HEK293 (cell line): ENCODE results near the gene RACK1.
A peak's percentile ranks its signal among the peaks of the same experiment; 100 is the strongest.

Experiments used
- CTCF ChIA-PET: fragments of 350-600 bp; formaldehyde crosslinking; extraction: SDS; loops from one replicate; lab custom pipeline; 2021; ENCODE audit warnings: antibody characterized with exemption; lab: Yijun Ruan, JAX
- POLR2A ChIA-PET: fragments of 300-600 bp; formaldehyde crosslinking; extraction: SDS; loops from one replicate; lab custom pipeline; 2020; ENCODE audit warnings: antibody characterized with exemption, inconsistent platforms; lab: Yijun Ruan, JAX
- H3K27ac ChIP-seq: fragments of 200-500 bp; sonication (Bioruptor generic); 2 replicates; pipeline ENCODE4 v1.5.1; 2014; ENCODE audit warnings: low read depth, low read length, control low read depth, inconsistent platforms; ENCODE audit errors: extremely low read depth
- H3K36me3 ChIP-seq, 2 experiments: fragments of 200-500 bp in 1 of 2; sonication (Bioruptor generic) in 1 of 2; 1 replicate in 1 of 2; 2 replicates in 1 of 2; pipeline ENCODE4 v1.5.1; 2014 to 2017; ENCODE audit warnings: inconsistent platforms in 2 of 2, low read length in 2 of 2; ENCODE audit not compliant: control insufficient read depth in 2 of 2, insufficient read depth in 1 of 2
- H3K4me1 ChIP-seq: fragments of 200-500 bp; sonication (Bioruptor generic); 2 replicates; pipeline ENCODE4 v1.5.1; 2014; ENCODE audit warnings: mild to moderate bottlenecking, low read length, inconsistent platforms; ENCODE audit not compliant: control insufficient read depth, insufficient read depth
- H3K4me3 ChIP-seq: 2 replicates; pipeline ENCODE4 v1.5.1; 2011; ENCODE audit warnings: low read depth, mild to moderate bottlenecking, control low read depth, low read length, moderate library complexity
- H3K9me3 ChIP-seq: fragments of 200-500 bp; sonication (Bioruptor generic); 2 replicates; pipeline ENCODE4 v1.5.1; 2014; ENCODE audit warnings: low read depth, low read length, inconsistent platforms; ENCODE audit not compliant: control insufficient read depth, insufficient read depth
- GLIS2 ChIP-seq: fragments of 450-650 bp; formaldehyde crosslinking; IDR thresholded peaks from 2 replicates; pipeline ENCODE4 v1.5.1; 2016; ENCODE audit warnings: missing biosample characterization, missing genetic modification characterization
- OSR2 ChIP-seq: fragments of 450-650 bp; formaldehyde crosslinking; IDR thresholded peaks from 2 replicates; pipeline ENCODE4 v1.5.1; 2016; ENCODE audit warnings: missing biosample characterization, missing genetic modification characterization
- ZFP3 ChIP-seq: fragments of 450-650 bp; formaldehyde crosslinking; IDR thresholded peaks from 2 replicates; pipeline ENCODE4 v1.5.1; 2016; ENCODE audit warnings: low read depth, missing biosample characterization, missing genetic modification characterization
- ZNF140 ChIP-seq: fragments of 450-650 bp; formaldehyde crosslinking; IDR thresholded peaks from 2 replicates; pipeline ENCODE4 v1.5.1; 2016; ENCODE audit warnings: missing biosample characterization, missing genetic modification characterization
- ZNF335 ChIP-seq: fragments of 450-650 bp; formaldehyde crosslinking; conservative IDR thresholded peaks from 2 replicates; pipeline ENCODE4 v1.5.1; 2016; ENCODE audit warnings: missing biosample characterization, missing genetic modification characterization
- ZNF423 ChIP-seq: fragments of 450-650 bp; formaldehyde crosslinking; IDR thresholded peaks from 2 replicates; pipeline ENCODE4 v1.5.1; 2016; ENCODE audit warnings: missing biosample characterization, missing genetic modification characterization
- ZNF664 ChIP-seq: fragments of 450-650 bp; formaldehyde crosslinking; IDR thresholded peaks from 2 replicates; pipeline ENCODE4 v1.5.1; 2016; ENCODE audit warnings: missing biosample characterization, missing genetic modification characterization
- TF ChIP-seq, protein P1 (sequence below): fragments of 450-650 bp; formaldehyde crosslinking; IDR thresholded peaks from 2 replicates; pipeline ENCODE4 v1.5.1; 2017; ENCODE audit warnings: missing biosample characterization, missing genetic modification characterization
- TF ChIP-seq, protein P2 (sequence below): fragments of 450-650 bp; formaldehyde crosslinking; IDR thresholded peaks from 2 replicates; pipeline ENCODE4 v1.5.1; 2016; ENCODE audit warnings: missing biosample characterization, missing genetic modification characterization
- TF ChIP-seq, protein P3 (sequence below): fragments of 450-650 bp; formaldehyde crosslinking; conservative IDR thresholded peaks from 2 replicates; pipeline ENCODE4 v1.5.1; 2016; ENCODE audit warnings: low read depth, missing biosample characterization, missing genetic modification characterization
- TF ChIP-seq, protein P4 (sequence below): fragments of 450-650 bp; formaldehyde crosslinking; IDR thresholded peaks from 2 replicates; pipeline ENCODE4 v1.5.1; 2017; ENCODE audit warnings: missing biosample characterization, missing genetic modification characterization
- TF ChIP-seq, protein P5 (sequence below): fragments of 450-650 bp; formaldehyde crosslinking; IDR thresholded peaks from 2 replicates; pipeline ENCODE4 v1.5.1; 2016; ENCODE audit warnings: missing biosample characterization, missing genetic modification characterization

Gene RACK1

DNA sequence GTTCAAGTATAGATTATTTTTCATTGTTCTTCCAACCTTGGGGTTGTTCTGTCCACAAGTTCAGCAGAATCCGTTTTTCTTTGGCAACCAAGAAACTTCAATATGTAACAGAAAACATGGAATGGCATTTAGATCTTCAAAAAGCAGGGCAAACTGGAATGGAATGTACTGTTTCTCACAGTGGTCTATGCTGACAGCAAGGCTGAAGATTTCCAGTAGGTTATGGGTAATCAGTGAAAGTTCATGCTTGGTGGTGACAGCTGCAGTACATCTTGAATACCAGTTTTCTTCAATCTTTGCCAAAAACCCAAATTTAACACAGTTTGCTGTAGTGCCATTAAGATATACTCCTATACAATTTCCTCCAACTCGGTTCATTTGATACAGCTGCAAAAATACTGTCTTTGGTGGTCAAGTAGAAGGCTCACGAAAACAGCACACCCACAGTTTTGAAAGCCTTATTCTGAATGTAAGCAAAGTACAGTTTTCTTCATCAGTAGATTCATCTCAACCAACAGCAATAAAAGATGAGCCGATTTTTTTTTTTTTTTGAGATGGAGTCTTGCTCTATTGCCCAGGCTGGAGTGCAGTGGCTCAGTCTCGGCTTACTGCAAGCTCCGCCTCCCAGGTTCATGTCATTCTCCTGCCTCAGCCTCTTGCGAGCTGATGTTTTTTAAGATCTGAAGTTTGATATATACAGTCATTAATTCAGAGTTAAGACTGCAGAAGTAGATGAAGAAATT, 12.3 kb upstream of the RACK1 start (continued):
- TF ChIP-seq, protein P1, sequence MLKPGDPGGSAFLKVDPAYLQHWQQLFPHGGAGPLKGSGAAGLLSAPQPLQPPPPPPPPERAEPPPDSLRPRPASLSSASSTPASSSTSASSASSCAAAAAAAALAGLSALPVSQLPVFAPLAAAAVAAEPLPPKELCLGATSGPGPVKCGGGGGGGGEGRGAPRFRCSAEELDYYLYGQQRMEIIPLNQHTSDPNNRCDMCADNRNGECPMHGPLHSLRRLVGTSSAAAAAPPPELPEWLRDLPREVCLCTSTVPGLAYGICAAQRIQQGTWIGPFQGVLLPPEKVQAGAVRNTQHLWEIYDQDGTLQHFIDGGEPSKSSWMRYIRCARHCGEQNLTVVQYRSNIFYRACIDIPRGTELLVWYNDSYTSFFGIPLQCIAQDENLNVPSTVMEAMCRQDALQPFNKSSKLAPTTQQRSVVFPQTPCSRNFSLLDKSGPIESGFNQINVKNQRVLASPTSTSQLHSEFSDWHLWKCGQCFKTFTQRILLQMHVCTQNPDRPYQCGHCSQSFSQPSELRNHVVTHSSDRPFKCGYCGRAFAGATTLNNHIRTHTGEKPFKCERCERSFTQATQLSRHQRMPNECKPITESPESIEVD (tag by site-specific recombination) = peak; percentile 7; the same call in 1 of the 2 replicates
- TF ChIP-seq GLIS2 (tag by site-specific recombination) = no peak
- TF ChIP-seq, protein P2, sequence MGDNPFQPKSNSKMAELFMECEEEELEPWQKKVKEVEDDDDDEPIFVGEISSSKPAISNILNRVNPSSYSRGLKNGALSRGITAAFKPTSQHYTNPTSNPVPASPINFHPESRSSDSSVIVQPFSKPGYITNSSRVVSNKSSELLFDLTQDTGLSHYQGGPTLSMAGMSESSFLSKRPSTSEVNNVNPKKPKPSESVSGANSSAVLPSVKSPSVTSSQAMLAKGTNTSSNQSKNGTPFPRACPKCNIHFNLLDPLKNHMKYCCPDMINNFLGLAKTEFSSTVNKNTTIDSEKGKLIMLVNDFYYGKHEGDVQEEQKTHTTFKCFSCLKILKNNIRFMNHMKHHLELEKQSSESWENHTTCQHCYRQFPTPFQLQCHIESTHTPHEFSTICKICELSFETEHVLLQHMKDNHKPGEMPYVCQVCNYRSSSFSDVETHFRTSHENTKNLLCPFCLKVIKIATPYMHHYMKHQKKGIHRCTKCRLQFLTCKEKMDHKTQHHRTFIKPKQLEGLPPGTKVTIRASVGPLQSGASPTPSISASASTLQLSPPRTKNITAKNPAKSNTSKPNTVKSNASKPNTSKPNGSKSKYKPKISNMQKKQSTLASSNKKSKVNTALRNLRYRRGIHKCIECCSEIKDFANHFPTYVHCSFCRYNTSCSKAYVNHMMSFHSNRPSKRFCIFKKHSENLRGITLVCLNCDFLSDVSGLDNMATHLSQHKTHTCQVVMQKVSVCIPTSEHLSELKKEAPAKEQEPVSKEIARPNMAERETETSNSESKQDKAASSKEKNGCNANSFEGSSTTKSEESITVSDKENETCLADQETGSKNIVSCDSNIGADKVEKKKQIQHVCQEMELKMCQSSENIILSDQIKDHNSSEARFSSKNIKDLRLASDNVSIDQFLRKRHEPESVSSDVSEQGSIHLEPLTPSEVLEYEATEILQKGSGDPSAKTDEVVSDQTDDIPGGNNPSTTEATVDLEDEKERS (tag by site-specific recombination) = no peak
- no peak for TF ChIP-seq ZNF335
- peak; percentile 51; the same call in 1 of the 2 replicates for TF ChIP-seq ZNF664 (tag by site-specific recombination)
- TF ChIP-seq, protein P3, sequence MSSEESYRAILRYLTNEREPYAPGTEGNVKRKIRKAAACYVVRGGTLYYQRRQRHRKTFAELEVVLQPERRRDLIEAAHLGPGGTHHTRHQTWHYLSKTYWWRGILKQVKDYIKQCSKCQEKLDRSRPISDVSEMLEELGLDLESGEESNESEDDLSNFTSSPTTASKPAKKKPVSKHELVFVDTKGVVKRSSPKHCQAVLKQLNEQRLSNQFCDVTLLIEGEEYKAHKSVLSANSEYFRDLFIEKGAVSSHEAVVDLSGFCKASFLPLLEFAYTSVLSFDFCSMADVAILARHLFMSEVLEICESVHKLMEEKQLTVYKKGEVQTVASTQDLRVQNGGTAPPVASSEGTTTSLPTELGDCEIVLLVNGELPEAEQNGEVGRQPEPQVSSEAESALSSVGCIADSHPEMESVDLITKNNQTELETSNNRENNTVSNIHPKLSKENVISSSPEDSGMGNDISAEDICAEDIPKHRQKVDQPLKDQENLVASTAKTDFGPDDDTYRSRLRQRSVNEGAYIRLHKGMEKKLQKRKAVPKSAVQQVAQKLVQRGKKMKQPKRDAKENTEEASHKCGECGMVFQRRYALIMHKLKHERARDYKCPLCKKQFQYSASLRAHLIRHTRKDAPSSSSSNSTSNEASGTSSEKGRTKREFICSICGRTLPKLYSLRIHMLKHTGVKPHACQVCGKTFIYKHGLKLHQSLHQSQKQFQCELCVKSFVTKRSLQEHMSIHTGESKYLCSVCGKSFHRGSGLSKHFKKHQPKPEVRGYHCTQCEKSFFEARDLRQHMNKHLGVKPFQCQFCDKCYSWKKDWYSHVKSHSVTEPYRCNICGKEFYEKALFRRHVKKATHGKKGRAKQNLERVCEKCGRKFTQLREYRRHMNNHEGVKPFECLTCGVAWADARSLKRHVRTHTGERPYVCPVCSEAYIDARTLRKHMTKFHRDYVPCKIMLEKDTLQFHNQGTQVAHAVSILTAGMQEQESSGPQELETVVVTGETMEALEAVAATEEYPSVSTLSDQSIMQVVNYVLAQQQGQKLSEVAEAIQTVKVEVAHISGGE (tag by site-specific recombination) = no peak

DNA sequence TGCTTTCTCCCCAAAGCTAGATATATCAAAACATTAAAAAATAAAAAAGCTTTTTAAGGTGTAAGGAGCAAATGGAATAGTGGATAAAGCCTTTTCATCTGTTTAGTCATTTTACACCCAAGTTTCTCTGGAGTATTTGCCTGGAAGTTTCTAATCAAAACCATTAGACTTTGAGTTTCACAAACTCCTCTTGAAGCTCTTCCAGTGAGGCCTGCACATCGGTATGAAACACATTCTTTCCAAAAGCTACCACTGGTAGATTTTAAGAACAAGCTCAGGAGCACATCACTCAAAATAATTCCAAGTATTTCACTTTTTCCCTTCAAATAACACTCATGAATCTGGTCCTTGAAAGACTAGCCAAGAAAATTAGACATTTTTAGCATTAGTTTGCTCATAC, 11.6 kb upstream of the RACK1 start:
- Histone ChIP-seq H3K4me1 (no peaks in the 10 kb centered on the region), H3K27ac (no peak overlapping the region), H3K9me3 (no peaks in the 10 kb centered on the region), H3K36me3 (peaks cover 18 to 68% of the 10 kb centered on the region in 2 experiments), H3K4me3 (no peak overlapping the region)
- ChIA-PET POLR2A (interaction anchor here (0.8 kb wide), 1 partner anchor 11 kb away, joined by 3 read pairs; the partner anchor contains the start of gene RACK1), CTCF (interaction anchor here (0.6 to 0.7 kb wide), 2 partner anchors 17 to 87 kb away, joined by 3 read pairs; no protein-coding TSS in a partner anchor)
- TF ChIP-seq ZNF140 (tag by site-specific recombination) (no peak), OSR2 (no peak), ZFP3 (no peak), ZNF423 (tag by site-specific recombination) (no peak)
- TF ChIP-seq, protein P4, sequence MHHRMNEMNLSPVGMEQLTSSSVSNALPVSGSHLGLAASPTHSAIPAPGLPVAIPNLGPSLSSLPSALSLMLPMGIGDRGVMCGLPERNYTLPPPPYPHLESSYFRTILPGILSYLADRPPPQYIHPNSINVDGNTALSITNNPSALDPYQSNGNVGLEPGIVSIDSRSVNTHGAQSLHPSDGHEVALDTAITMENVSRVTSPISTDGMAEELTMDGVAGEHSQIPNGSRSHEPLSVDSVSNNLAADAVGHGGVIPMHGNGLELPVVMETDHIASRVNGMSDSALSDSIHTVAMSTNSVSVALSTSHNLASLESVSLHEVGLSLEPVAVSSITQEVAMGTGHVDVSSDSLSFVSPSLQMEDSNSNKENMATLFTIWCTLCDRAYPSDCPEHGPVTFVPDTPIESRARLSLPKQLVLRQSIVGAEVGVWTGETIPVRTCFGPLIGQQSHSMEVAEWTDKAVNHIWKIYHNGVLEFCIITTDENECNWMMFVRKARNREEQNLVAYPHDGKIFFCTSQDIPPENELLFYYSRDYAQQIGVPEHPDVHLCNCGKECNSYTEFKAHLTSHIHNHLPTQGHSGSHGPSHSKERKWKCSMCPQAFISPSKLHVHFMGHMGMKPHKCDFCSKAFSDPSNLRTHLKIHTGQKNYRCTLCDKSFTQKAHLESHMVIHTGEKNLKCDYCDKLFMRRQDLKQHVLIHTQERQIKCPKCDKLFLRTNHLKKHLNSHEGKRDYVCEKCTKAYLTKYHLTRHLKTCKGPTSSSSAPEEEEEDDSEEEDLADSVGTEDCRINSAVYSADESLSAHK (tag by site-specific recombination) = no peak
- TF ChIP-seq, protein P5, sequence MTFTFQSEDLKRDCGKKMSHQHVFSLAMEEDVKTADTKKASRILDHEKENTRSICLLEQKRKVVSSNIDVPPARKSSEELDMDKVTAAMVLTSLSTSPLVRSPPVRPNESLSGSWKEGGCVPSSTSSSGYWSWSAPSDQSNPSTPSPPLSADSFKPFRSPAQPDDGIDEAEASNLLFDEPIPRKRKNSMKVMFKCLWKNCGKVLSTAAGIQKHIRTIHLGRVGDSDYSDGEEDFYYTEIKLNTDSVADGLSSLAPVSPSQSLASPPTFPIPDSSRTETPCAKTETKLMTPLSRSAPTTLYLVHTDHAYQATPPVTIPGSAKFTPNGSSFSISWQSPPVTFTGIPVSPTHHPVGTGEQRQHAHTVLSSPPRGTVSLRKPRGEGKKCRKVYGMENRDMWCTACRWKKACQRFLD (tag by site-specific recombination) = no peak
